ENCODE results near the gene ZC3H10. TPM values are rescaled to one million over a fixed set of nuclear protein-coding genes. Genes with fewer than 3 reads are reported as not detected.

ZC3H10 gene
- total and polyA plus RNA-seq, 5 experiments from 2014 or later = 1.3 to 15.9 (median 2.5) TPM

- peaks cover 12 to 79% (median 14%) of the 10 kb centered on the region in 3 donors for H3K36me3 Mint-ChIP-seq
- H3K4me1 Mint-ChIP-seq = peaks cover 25 to 35% (median 33%) of the 10 kb centered on the region in 4 donors
- POLR2A ChIA-PET = interaction anchor here (0.6 to 13.3 kb wide), 11 partner anchors 8 to 82 kb away, joined by 3 to 163 read pairs (median 5); partner anchors contain the start of genes ESYT1, MYL6B, RNF41 and SMARCC2
- no peak overlapping the region for H3K4me3 Mint-ChIP-seq
- H3K27ac Mint-ChIP-seq = peak overlapping the region; percentile 9 to 80 (median 51)
- no peaks in the 10 kb centered on the region for H3K27me3 Mint-ChIP-seq
- no peak for ATAC-seq
- no peaks in the 10 kb centered on the region for H3K9me3 Mint-ChIP-seq
- no peak for DNase-seq
Measured at GRCh38 chr12:56163533-56164344, 45.7 kb downstream of the ZC3H10 start.

- Mint-ChIP-seq H3K36me3 (peaks cover 11 to 85% (median 14%) of the 10 kb centered on the region in 3 donors), H3K9me3 (no peaks in the 10 kb centered on the region), H3K4me1 (peaks cover 19 to 29% (median 28%) of the 10 kb centered on the region in 4 donors), H3K4me3 (peak overlapping the region in 1 of 10 donors; percentile 24), H3K27ac (peak overlapping the region in 8 of 10 donors; percentile 18 to 86 (median 50)), H3K27me3 (no peaks in the 10 kb centered on the region)
- POLR2A ChIA-PET = interaction anchor here (0.6 to 13.3 kb wide), 4 partner anchors 25 to 81 kb away, joined by 4 to 163 read pairs (median 5); partner anchors contain the start of genes ESYT1, RNF41 and SMARCC2
- no peak for DNase-seq
- no peak for ATAC-seq
Measured at GRCh38 chr12:56164345-56164729, 46.3 kb downstream of the ZC3H10 start.

GRCh38 chr12:56165369-56165768, 47.3 kb downstream of the ZC3H10 start:
- ATAC-seq = no peak
- no peak for DNase-seq
- no peaks in the 10 kb centered on the region for H3K27me3 Mint-ChIP-seq
- H3K36me3 Mint-ChIP-seq = peaks cover 10 to 88% (median 13%) of the 10 kb centered on the region in 3 donors
- H3K4me3 Mint-ChIP-seq = no peak overlapping the region
- no peaks in the 10 kb centered on the region for H3K9me3 Mint-ChIP-seq
- POLR2A ChIA-PET = interaction anchor here (1.0 to 13.3 kb wide), 3 partner anchors 10 to 39 kb away, joined by 3 to 163 read pairs (median 5); partner anchors contain the start of genes ESYT1 and SMARCC2
- H3K4me1 Mint-ChIP-seq = peaks cover 12 to 19% (median 18%) of the 10 kb centered on the region in 4 donors
- peak overlapping the region in 3 of 10 donors; percentile 1 to 55 (median 22) for H3K27ac Mint-ChIP-seq

- POLR2A ChIA-PET = interaction anchor here (0.6 to 1.5 kb wide), 5 partner anchors 9 to 41 kb away, joined by 3 to 4 read pairs (median 3); partner anchors contain the start of genes ESYT1 and SMARCC2
- ATAC-seq (no peak), DNase-seq (no peak)
- peaks cover 7 to 92% (median 9%) of the 10 kb centered on the region in 3 donors for H3K36me3 Mint-ChIP-seq
- peaks cover 0 to 3% (median 0%) of the 10 kb centered on the region in 4 donors for H3K4me1 Mint-ChIP-seq
- no peak overlapping the region for H3K4me3 Mint-ChIP-seq
- H3K9me3 Mint-ChIP-seq = no peaks in the 10 kb centered on the region
- no peaks in the 10 kb centered on the region for H3K27me3 Mint-ChIP-seq
- peak overlapping the region in 7 of 10 donors; percentile 48 to 91 (median 76) for H3K27ac Mint-ChIP-seq
Measured at GRCh38 chr12:56169229-56169759, 51.2 kb downstream of the ZC3H10 start.

DNA sequence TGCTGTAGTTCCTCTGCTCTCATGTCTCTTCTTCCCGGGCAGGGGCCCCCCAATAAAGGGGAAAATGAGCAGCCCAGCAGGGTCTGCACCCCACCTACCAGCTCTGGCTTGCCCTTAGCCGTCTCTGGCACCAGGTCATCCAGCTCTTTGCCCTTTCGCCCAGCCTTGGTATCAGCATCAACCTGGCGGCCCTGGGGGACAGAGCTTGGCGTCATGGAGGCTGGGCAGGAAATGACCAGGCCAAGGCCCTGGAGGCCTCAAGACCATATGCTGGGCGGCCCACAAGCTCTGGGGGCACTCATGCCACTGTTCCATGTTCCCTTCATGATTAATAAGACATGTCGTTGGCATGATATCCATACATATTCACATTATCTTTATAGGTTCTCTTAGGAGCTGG, 54.8 kb downstream of the ZC3H10 start:
- Mint-ChIP-seq H3K36me3 (peaks cover 1 to 93% (median 5%) of the 10 kb centered on the region in 3 donors), H3K4me3 (no peak overlapping the region), H3K27me3 (no peaks in the 10 kb centered on the region), H3K4me1 (no peaks in the 10 kb centered on the region), H3K27ac (peak overlapping the region in 3 of 10 donors; percentile 24 to 80 (median 29)), H3K9me3 (no peaks in the 10 kb centered on the region)
- POLR2A ChIA-PET = interaction anchor here (0.6 to 1.4 kb wide), 3 partner anchors 12 to 45 kb away, joined by 3 to 4 read pairs (median 4); partner anchors contain the start of gene ESYT1
- DNase-seq (peak in 1 of 10 donors; percentile 4), ATAC-seq (no peak)

Other genes starting within 250 kb of the ZC3H10 start
- 10 to 100 TPM; 33.1 to 44.4 TPM for gene PYM1, start 190.4 kb upstream of the ZC3H10 start, total RNA-seq
- 10 to 100 TPM; 54.4 to 65.7 (median 55.0) TPM for gene PYM1, start 190.4 kb upstream of the ZC3H10 start, polyA plus RNA-seq
- gene DGKA, start 187.1 kb upstream of the ZC3H10 start, total RNA-seq = 1,000 to 10,000 TPM; 1,302 to 1,328 TPM
- 100 to 1,000 TPM; 145 to 378 (median 232) TPM for gene DGKA, start 187.1 kb upstream of the ZC3H10 start, polyA plus RNA-seq
- gene PMEL, start 152.2 kb upstream of the ZC3H10 start, total RNA-seq = not detected
- under 1 TPM in 1 of 3 donors, not detected in 2; 0.15 TPM for gene PMEL, start 152.2 kb upstream of the ZC3H10 start, polyA plus RNA-seq
- gene CDK2, start 151.4 kb upstream of the ZC3H10 start, total RNA-seq = 10 to 100 TPM; 27.5 to 30.8 TPM
- gene CDK2, start 151.4 kb upstream of the ZC3H10 start, polyA plus RNA-seq = 10 to 100 TPM in 1 of 3 donors, 1 to 10 TPM in 2; 8.0 to 12.4 (median 9.5) TPM
- 10 to 100 TPM; 88.9 to 95.2 TPM for gene RAB5B, start 144.2 kb upstream of the ZC3H10 start, total RNA-seq
- gene RAB5B, start 144.2 kb upstream of the ZC3H10 start, polyA plus RNA-seq = 10 to 100 TPM; 61.6 to 69.4 (median 65.9) TPM
- gene SUOX, start 121.0 kb upstream of the ZC3H10 start, total RNA-seq = 1 to 10 TPM; 5.6 to 6.3 TPM
- under 1 TPM in 2 of 3 donors, not detected in 1; 0.10 to 0.58 TPM for gene SUOX, start 121.0 kb upstream of the ZC3H10 start, polyA plus RNA-seq
- 1 to 10 TPM; 4.4 to 5.2 TPM for gene IKZF4, start 97.2 kb upstream of the ZC3H10 start, total RNA-seq
- gene IKZF4, start 97.2 kb upstream of the ZC3H10 start, polyA plus RNA-seq = under 1 TPM; 0.48 to 0.67 (median 0.53) TPM
- 10 to 100 TPM; 56.1 to 58.4 TPM for gene RPS26, start 76.3 kb upstream of the ZC3H10 start, total RNA-seq
- 1,000 to 10,000 TPM in 1 of 3 donors, 100 to 1,000 TPM in 2; 743 to 1,060 (median 810) TPM for gene RPS26, start 76.3 kb upstream of the ZC3H10 start, polyA plus RNA-seq
- gene ERBB3, start 38.1 kb upstream of the ZC3H10 start, total RNA-seq = 10 to 100 TPM; 22.7 to 26.0 TPM
- gene ERBB3, start 38.1 kb upstream of the ZC3H10 start, polyA plus RNA-seq = 1 to 10 TPM; 1.3 to 3.3 (median 1.7) TPM
- 100 to 1,000 TPM; 132 to 135 TPM for gene PA2G4, start 13.7 kb upstream of the ZC3H10 start, total RNA-seq
- gene PA2G4, start 13.7 kb upstream of the ZC3H10 start, polyA plus RNA-seq = 100 to 1,000 TPM; 219 to 241 (median 241) TPM
- 1,000 to 10,000 TPM; 5,098 to 5,261 TPM for gene RPL41, start 1.6 kb upstream of the ZC3H10 start, total RNA-seq
- gene RPL41, start 1.6 kb upstream of the ZC3H10 start, polyA plus RNA-seq = over 10,000 TPM in 1 of 3 donors, 1,000 to 10,000 TPM in 2; 8,782 to 10,436 (median 9,902) TPM
- 100 to 1,000 TPM; 257 to 270 TPM for gene ESYT1, start 10.0 kb downstream of the ZC3H10 start, total RNA-seq
- gene ESYT1, start 10.0 kb downstream of the ZC3H10 start, polyA plus RNA-seq = 100 to 1,000 TPM; 354 to 433 (median 357) TPM
- 1 to 10 TPM; 3.5 to 5.9 TPM for gene MYL6B, start 34.3 kb downstream of the ZC3H10 start, total RNA-seq
- gene MYL6B, start 34.3 kb downstream of the ZC3H10 start, polyA plus RNA-seq = 1 to 10 TPM; 3.4 to 4.0 (median 3.8) TPM
- 100 to 1,000 TPM; 421 to 448 TPM for gene MYL6, start 40.1 kb downstream of the ZC3H10 start, total RNA-seq
- gene MYL6, start 40.1 kb downstream of the ZC3H10 start, polyA plus RNA-seq = 1,000 to 10,000 TPM; 1,813 to 2,533 (median 2,044) TPM
- gene SMARCC2, start 71.2 kb downstream of the ZC3H10 start, total RNA-seq = 100 to 1,000 TPM; 189 to 197 TPM
- gene SMARCC2, start 71.2 kb downstream of the ZC3H10 start, polyA plus RNA-seq = 10 to 100 TPM; 46.3 to 70.4 (median 54.1) TPM
- 10 to 100 TPM; 34.2 to 35.0 TPM for gene RNF41, start 103.7 kb downstream of the ZC3H10 start, total RNA-seq
- 10 to 100 TPM; 35.7 to 45.1 (median 41.8) TPM for gene RNF41, start 103.7 kb downstream of the ZC3H10 start, polyA plus RNA-seq
- gene NABP2, start 106.1 kb downstream of the ZC3H10 start, total RNA-seq = 10 to 100 TPM; 10.8 to 13.3 TPM
- 1 to 10 TPM; 3.5 to 3.9 (median 3.7) TPM for gene NABP2, start 106.1 kb downstream of the ZC3H10 start, polyA plus RNA-seq
- not detected for gene SLC39A5, start 111.8 kb downstream of the ZC3H10 start, total RNA-seq
- gene SLC39A5, start 111.8 kb downstream of the ZC3H10 start, polyA plus RNA-seq = not detected
- 10 to 100 TPM; 34.5 to 43.9 TPM for gene ANKRD52, start 140.1 kb downstream of the ZC3H10 start, total RNA-seq
- 10 to 100 TPM in 1 of 3 donors, 1 to 10 TPM in 2; 7.5 to 11.5 (median 7.9) TPM for gene ANKRD52, start 140.1 kb downstream of the ZC3H10 start, polyA plus RNA-seq
- gene COQ10A, start 148.7 kb downstream of the ZC3H10 start, total RNA-seq = 10 to 100 TPM; 37.7 to 39.0 TPM
- gene COQ10A, start 148.7 kb downstream of the ZC3H10 start, polyA plus RNA-seq = 10 to 100 TPM in 1 of 3 donors, 1 to 10 TPM in 2; 7.4 to 15.7 (median 9.6) TPM
- gene CS, start 182.1 kb downstream of the ZC3H10 start, total RNA-seq = 100 to 1,000 TPM; 115 to 127 TPM
- gene CS, start 182.1 kb downstream of the ZC3H10 start, polyA plus RNA-seq = 10 to 100 TPM; 48.3 to 68.8 (median 50.2) TPM
- 10 to 100 TPM; 79.9 to 85.6 TPM for gene CNPY2, start 197.7 kb downstream of the ZC3H10 start, total RNA-seq
- gene CNPY2, start 197.7 kb downstream of the ZC3H10 start, polyA plus RNA-seq = 100 to 1,000 TPM; 173 to 196 (median 179) TPM
- gene PAN2, start 215.7 kb downstream of the ZC3H10 start, total RNA-seq = 100 to 1,000 TPM; 210 to 216 TPM
- gene PAN2, start 215.7 kb downstream of the ZC3H10 start, polyA plus RNA-seq = 10 to 100 TPM; 10.5 to 11.9 (median 11.0) TPM
- gene IL23A, start 220.6 kb downstream of the ZC3H10 start, total RNA-seq = 10 to 100 TPM; 32.4 to 35.3 TPM
- 10 to 100 TPM; 12.3 to 16.6 (median 16.2) TPM for gene IL23A, start 220.6 kb downstream of the ZC3H10 start, polyA plus RNA-seq
- gene STAT2, start 241.8 kb downstream of the ZC3H10 start, total RNA-seq = 100 to 1,000 TPM; 161 to 165 TPM
- 10 to 100 TPM; 61.7 to 68.1 (median 64.5) TPM for gene STAT2, start 241.8 kb downstream of the ZC3H10 start, polyA plus RNA-seq
- not detected for gene APOF, start 244.6 kb downstream of the ZC3H10 start, total RNA-seq
- gene APOF, start 244.6 kb downstream of the ZC3H10 start, polyA plus RNA-seq = not detected

Measured in naive thymus-derived CD8-positive, alpha-beta T cell (primary cell).